ENCODE data around the gene TCEANC2.

The TCEANC2 gene

DNA sequence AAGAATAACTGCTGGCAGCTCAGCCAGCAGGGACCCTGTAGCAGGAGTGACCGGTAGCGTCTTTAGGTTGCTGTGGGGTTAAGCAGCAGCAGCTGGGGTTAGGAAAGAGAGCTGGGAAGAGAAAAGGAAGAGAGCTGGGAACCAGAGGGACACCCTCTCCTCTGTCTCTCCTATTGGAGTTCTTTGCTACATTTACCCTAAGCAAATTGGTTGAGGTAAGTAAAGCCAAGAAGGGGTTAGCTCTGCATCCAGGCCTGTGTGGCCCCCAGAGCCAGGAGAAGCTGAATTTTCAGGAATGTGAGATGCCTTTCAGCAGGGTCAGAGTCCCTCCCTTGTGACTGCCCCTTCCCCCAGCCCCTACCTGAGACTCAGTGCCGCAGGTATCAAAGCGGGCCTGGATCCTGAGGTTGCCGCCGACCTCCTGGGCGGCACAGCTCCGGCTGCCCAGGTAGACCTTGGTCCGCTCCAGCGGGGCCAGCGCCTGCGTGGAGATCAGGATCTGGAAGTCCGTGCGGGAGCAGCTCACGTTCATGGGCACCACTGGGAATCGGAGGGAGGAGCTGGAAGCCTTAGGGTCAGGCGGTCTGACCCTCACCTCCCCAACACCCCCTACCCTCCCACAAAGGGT, 83.0 kb downstream of the TCEANC2 start:
- DNase-seq (ENCODE audit: low read depth, low spot score) = no peak

DNA sequence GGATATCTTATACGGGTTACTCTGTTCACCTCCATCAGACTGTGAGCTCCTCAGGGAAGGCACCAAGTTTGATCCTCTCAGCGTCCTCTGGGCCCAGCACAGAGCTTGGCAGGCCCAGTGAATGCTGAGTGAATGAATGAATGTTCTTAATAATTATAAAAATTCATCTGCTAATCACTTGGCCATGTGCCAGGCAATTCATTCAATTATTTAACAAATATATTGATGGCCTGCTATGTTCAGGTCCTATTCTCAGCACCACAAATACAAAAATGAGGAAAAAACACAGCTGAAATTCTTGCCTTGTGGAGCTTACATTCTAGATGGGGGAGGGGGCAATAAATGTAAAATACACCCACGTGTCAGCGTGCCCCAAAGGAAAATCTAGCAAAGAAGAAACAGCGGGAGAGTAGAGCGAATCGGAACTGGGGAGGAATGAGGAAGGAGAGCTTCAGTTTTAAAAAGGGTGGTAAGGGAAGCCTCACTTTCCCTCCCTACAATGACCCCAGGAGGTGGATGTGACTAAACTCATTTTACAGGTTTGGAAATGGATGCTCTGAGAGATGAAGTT, 83.6 kb downstream of the TCEANC2 start:
- no peak for DNase-seq (ENCODE audit: low read depth, low spot score)

DNA sequence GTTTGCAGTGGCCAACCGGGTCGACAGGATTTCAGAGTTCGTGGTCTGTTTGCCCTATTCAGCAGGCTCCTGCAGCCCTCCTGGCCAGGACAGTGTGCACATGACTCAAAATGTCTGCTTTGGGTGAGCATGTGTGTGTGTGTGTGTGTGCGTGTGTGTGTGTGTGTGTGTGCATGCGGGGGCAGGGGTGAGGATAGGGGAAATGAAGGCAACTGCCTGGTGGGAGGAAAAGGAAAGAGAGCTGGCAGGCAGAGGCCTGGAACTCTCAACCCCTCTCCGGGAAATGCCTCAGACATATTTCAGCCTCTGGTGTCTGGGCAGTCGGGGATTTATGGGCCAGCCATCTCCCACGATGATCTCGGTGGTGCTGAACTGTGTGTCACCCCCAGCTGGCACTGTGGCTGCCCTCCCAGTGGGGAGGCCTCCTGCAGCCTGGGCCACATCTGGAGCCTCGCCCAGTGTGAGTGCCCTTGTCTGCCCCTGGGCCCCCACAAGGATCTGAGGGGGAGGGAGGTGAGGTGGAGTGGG, 84.2 kb downstream of the TCEANC2 start:
- DNase-seq (ENCODE audit: low read depth, low spot score) = no peak

DNA sequence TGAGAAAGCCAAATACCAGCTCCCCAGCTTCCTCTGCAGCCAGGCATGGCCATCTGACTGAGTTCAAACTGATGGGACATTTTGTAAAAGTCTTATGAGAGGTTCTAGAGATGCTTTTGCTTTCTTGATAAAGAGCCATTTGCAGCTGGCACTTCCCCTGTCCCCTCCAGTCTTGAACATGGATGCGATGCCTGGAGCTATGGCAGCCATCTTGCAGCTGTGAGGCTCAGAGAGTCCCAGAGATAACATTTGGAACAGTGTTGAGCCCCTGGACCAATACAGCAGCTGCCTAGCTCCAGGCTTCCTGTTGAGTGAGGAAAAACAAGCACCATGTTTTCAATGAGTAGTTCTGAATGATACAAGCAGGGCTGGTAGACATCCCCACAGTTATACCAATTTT, 85.6 kb downstream of the TCEANC2 start:
- no peak for DNase-seq (ENCODE audit: low read depth, low spot score)

DNA sequence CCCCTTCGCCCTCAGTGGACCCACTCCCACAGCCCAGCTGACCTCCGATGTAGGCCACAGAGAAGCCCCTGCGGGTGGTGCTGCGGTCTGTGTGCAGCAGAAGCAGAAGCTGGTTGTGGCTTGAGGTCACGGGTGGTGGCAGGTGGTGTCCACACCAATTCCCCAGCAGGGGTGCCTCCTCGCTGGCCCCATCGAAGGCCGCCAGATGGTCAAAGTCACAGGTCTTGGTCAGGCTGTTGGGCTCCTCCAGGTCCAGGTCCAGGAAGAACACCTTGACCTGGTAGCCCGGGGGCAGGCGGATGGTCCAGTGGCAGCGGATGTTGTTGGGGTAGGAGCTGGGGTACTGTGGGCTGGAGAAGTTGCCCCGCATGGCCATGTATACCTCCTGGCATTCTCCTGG, 86.3 kb downstream of the TCEANC2 start:
- no peak for DNase-seq (ENCODE audit: low read depth, low spot score)

DNA sequence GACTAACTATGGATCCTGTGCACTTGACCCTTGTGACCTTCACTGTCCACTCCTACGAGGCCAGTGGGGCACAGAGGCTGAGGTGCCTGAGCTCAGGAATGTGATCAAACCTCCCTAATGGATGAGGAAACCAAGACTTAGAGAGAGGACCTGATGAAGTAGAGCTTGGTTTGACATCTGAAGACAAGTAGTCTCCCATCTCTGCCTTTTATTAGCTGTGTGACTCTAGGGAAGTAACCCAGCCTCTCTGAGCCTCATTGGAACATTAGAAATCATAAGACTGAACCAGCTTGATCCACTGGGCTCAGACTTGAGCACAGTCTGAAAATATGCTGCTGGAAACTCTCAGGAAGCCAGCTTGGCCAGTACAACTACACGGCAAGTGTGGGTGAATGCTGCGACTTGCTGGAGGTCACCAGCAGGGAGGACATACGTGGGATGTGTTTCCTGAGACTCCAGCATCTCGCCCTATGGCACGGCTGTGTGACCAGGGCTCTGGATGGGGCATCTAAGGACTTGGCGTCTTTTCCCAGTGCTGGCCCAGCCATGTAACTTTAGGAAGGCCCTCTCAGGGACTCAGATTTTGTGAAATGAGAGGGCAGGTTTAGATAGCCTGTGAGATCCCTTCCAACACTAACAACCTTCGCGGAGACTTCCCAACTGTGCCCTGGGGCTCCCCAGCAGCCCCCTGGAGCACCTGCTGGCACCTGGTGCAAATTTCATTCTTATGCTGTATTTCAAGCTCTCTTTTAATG, 88.9 kb downstream of the TCEANC2 start:
- DNase-seq (ENCODE audit: low read depth, low spot score) = no peak

DNA sequence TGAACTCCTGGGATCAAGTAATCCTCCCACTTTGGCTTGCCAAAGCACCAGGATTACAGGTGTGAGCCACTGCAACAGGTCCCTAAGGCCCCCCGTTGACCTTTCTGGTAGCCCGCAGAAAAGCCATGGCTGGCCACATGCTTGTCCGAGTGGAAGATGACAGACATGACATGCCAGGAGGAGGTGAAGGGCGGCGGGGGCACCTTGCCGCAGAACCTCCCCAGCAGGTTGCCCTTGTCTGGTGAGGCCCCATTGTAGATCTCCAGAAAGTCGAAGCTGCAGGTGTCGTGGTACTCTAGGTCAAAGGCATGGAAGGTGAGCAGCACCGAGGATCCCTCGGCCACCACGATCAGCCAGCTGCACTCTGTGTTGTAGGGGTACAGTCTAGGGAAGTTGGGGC, 91.0 kb downstream of the TCEANC2 start:
- DNase-seq (ENCODE audit: low read depth, low spot score) = no peak

DNA sequence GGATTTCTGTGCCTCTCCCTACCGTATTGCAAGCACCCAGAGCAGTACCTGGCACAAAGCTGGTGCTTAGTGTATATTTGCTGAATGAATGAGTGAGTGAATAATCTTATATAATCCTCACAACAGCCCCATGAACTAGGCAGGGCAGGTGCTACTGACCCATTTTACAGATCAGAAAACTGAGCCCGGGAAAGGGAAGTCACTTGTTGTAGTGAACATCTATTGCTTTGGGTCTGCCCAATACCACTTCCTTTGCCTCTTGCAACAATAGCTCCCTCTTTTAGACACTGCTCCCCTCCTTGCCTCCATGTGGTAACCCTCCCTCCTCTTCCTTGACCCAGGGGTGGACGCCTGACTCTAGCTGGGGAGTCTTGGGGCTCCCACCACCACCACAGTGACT, 96.3 kb downstream of the TCEANC2 start:
- DNase-seq (ENCODE audit: low read depth, low spot score) = no peak

DNA sequence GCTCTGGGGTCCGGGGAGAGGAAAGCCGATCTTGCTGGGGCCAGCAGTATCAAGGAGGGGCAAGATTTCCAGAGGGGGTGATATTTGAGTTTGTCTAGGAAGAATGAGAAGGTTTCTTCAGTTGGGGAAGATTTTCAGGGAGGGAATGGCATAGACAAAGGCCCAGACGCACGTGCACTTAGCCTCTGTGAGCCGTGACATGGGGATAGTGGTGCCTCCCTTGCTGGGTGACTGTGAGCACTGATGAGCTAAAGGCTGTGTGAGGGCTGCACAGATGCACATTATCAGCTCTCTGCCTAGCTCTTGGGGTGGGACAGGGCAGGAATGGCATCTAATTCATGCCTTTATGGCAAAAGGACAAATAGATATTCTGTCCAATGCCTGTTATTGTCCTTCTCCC, 97.6 kb downstream of the TCEANC2 start:
- no peak for DNase-seq (ENCODE audit: low read depth, low spot score)

DNA sequence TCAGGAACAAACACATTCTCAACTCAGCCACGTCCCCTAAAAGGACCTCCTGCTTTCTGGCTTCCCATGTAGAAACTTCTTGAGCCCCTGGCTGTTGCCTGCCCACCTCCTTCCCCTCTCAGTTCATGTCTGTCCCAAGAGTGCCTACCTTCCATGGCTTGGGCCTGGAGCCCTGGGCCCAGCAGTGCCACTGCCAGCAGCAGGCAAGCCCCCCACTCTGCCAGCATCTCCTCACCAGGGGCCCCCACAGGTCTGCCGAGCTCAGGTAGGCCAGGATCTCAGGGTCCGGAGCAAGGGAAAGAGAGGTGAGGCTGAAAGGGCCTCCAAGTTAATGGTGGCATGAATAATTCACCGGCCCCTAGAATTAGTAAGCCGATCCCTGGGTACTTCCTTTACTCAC, 99.3 kb downstream of the TCEANC2 start, which contains the start of gene CDCP2:
CDCP2 (minus strand) TSS at position 305 of the 400 bp plus-strand sequence; CDS start at position 227, 78 bp downstream.
- DNase-seq (ENCODE audit: low read depth, low spot score) = no peak

DNA sequence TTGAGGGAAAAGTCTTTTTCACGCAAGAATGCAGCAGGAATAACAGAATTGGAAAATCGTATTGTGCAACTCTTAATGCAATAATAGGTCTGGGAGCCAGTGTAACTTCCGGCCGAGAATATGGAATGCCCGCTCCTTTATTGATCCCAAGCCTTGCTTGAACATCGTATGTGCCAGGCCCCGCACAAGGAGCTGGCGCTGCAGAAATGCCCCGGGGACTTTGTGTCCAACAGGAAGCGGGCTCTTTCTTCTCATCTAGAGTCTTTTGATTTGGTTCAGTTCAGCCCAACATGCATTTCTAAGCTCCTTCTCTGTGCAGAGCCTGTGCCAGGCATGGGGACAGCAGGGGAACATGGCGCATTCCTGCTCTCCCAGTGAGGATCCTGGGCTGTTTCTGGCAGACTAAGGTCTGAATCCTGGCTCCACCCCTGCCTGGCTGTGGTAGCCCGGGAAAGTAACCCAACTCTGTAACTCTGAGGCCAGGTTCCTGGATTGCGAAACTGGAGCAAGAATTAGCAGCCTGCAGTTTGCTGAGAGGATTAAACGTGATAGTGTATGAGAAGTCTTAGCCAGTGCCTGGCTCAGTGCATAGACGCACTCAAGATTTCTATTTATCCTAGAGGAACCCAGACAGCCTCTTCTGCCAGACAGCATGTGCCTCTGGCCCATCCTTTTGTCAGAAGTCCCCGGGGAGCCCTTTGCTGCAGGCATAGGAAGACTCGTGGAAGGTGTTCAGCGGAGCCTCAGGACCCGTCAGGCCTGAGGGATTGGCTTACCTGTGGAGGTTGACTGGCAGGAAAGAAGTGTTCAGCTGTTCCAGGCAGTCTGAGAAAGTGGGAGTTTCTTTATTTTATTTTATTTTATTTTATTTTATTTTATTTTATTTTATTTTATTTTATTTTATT, 100.4 kb downstream of the TCEANC2 start:
- DNase-seq (ENCODE audit: low read depth, low spot score) = no peak

Measured in iPS DF 19.7 (cell line).